Stimulated activated CD4-positive, alpha-beta T cell treated with anti-CD3 and anti-CD28 coated beads, TNF-alpha, amount 100 ng/mL, for 48 hours (primary cell): ENCODE measurements around the gene TTLL5.

Experiments
- DNase-seq, 3 donors: peaks; one replicate each; pipeline ENCODE4 v3.0.0-alpha.2; 2020; ENCODE audit warnings: low read depth in 3 of 3

Gene TTLL5

DNA sequence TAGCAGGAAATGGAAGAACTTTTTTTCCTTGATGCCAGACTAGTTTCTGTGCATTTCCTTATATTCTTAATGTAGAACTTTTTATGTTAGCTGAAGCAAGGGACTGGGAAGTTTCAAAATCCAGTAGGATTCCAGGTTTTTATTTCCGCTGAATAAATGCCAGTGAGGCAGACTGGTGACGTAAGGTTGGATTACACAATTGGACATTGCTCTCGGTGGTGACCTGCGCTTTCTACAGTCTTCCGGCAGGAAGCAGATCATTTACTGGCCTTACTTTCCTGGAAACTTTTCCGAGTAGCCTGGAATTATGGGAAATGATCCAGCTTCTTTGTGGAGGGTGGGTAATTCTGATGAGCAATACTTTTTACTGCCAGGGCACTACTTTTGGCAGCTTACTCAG is 328.1 kb downstream of the TTLL5 start:
- no peak for DNase-seq

- DNase-seq, result no peak
These were observed 329.3 kb downstream of the TTLL5 start for GRCh38 chr14:75990297-75990696.

- DNase-seq, result no peak
These were observed 330.7 kb downstream of the TTLL5 start for GRCh38 chr14:75991753-75992152.

DNA sequence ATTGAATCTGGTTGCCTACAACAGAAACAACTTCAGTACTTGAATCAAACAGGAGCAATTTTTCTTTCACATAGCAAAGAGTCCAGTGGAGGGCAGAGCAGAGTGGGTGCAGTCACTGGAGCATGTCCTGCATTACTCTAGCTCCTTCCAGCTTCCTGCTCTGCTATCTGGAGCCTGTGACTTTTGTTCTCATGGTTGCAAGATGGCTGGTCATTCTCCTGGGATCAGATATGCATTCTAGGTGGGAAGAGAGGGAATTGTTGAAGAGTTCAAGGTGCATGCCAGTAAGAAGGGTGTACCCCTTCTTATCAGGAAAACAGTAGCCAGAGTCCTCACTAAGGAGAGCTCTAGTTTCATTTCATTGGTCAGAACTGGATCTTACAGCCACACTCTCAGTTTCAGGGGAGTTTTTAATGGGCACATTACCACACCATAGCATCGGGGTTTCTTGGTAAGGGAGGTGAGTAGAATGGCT is 332.6 kb downstream of the TTLL5 start:
- DNase-seq, result no peak

GRCh38 chr14:75995372-75996041 is 334.5 kb downstream of the TTLL5 start:
- no peak for DNase-seq

DNA sequence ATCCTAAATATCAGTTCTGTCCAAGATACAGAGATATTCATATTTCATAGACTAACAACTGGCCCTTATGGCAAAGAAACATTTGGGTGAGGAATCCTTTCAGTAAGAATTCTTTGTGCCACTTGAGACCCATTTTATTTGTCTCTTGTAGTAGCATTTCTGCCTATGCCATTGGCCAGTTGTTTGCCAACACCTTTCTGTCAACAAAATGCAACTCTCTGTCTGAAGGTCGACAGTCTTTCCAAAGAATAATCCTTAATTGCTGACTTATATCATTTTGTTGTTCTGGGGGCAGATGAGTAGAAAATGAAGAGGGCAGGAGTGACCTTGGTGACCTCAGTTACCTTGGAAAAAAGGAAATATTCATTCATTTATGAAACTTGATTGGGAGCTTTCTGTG is 335.4 kb downstream of the TTLL5 start:
- no peak for DNase-seq

DNA sequence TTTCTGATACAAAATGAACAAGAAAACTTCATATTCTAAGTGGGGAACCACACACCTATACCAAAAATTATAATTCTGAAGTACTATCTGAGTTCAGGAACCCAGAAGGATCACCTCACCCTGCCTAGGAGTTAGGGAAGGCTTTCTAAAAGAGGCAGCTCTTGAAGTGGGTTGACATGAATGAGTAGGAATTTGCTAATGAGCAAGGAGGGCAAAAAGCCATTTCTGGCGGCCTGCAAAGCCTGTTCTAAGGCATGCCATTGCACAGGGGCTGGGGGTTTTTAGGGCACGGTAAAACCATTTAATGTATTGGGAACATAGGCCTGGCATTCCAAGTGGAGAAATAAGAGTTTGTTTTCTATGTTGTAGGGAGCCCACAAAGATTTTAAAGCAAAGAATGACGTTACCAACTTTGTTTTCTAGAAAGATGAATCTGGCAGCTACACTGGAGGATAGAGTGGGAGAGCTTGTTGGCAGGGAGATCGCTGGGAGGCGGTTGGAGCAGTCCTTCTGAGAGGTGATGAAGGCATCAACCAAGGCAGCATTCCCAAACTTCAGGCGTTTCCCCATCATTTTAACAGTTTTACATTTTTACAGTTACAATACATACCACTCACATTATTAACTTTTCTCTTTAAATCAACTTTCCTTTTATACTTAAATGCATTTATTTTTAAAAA is 338.6 kb downstream of the TTLL5 start:
- no peak for DNase-seq

DNA sequence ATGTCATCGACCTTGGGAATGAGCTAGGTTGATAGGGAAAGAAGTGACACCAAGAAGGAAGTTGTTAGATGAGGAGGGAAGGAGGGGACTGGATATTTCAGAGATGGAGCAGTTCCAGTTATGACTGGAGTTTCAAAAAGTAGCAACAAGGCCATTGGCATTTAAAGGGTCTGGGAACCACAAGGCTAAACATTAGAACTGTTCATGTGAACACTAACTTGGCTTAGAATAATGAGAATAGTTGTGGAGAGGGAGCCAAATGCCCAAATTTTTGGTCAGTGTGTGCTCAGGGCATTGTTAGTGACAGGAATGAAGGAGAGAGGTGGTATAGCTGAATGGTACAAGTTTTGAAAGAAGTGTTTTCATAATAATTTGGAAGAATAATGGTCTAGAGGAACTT is 341.3 kb downstream of the TTLL5 start:
- DNase-seq, result no peak
